GM23248 (cell line): ENCODE results near the gene DARS2. TPM values are rescaled to one million over a fixed set of nuclear protein-coding genes. Genes with fewer than 3 reads are reported as not detected.

Experiments used
- DNase-seq: peaks from one replicate; pipeline ENCODE4 v3.0.0-alpha.2; 2015
- H2AFZ ChIP-seq: fragments of 200-600 bp; sonication (generic); 2 replicates; pipeline ENCODE4 v1.6.1; 2016; ENCODE audit warnings: antibody characterized with exemption
- H3F3A ChIP-seq: fragments of 200-600 bp; sonication (generic); 2 replicates; pipeline ENCODE4 v1.6.1; 2016; ENCODE audit warnings: mild to moderate bottlenecking, antibody characterized with exemption, mixed run types; ENCODE audit not compliant: insufficient read depth
- H3K27ac ChIP-seq: fragments of 200-600 bp; sonication (generic); 2 replicates; pipeline ENCODE4 v1.5.1; 2016; ENCODE audit warnings: mild to moderate bottlenecking
- H3K27me3 ChIP-seq: fragments of 200-600 bp; sonication (generic); replicated peaks from 2 replicates; pipeline ENCODE4 v1.6.1; 2016; ENCODE audit warnings: mild to moderate bottlenecking; ENCODE audit not compliant: insufficient read depth
- H3K36me3 ChIP-seq: fragments of 200-600 bp; sonication (generic); 2 replicates; pipeline ENCODE4 v1.6.1; 2016; ENCODE audit warnings: low read depth, mild to moderate bottlenecking
- H3K4me1 ChIP-seq: fragments of 200-600 bp; sonication (generic); 2 replicates; pipeline ENCODE4 v1.6.1; 2016; ENCODE audit warnings: mild to moderate bottlenecking; ENCODE audit not compliant: insufficient read depth
- H3K4me2 ChIP-seq: fragments of 200-600 bp; sonication (generic); one replicate; pipeline ENCODE4 v1.6.1; 2016; ENCODE audit warnings: mild to moderate bottlenecking; ENCODE audit not compliant: unreplicated experiment
- H3K4me3 ChIP-seq: fragments of 200-600 bp; sonication (generic); 2 replicates; pipeline ENCODE4 v1.5.1; 2016; ENCODE audit warnings: mild to moderate bottlenecking
- H3K79me2 ChIP-seq: fragments of 200-600 bp; sonication (generic); 2 replicates; pipeline ENCODE4 v1.6.1; 2016; ENCODE audit warnings: mild to moderate bottlenecking; ENCODE audit not compliant: insufficient read depth
- H3K9ac ChIP-seq: fragments of 200-600 bp; sonication (generic); 2 replicates; pipeline ENCODE4 v1.6.1; 2016; ENCODE audit warnings: mild to moderate bottlenecking
- H3K9me2 ChIP-seq: fragments of 200-600 bp; sonication (generic); 2 replicates; pipeline ENCODE4 v1.6.1; 2016; ENCODE audit warnings: mixed run types, mild to moderate bottlenecking, moderate library complexity; ENCODE audit not compliant: insufficient read depth
- H3K9me3 ChIP-seq: fragments of 200-600 bp; sonication (generic); one replicate; pipeline ENCODE4 v1.6.1; 2017; ENCODE audit warnings: low read depth
- H4K20me1 ChIP-seq: fragments of 200-600 bp; sonication (generic); 2 replicates; pipeline ENCODE4 v1.6.0; 2016; ENCODE audit not compliant: insufficient read depth
- EZH2 ChIP-seq: fragments of 200-600 bp; sonication (generic); IDR thresholded peaks from 2 replicates; pipeline ENCODE4 v1.6.1; 2018; ENCODE audit warnings: antibody characterized with exemption, mild to moderate bottlenecking; ENCODE audit not compliant: insufficient read depth, poor library complexity, severe bottlenecking
- EZH2phosphoT487 ChIP-seq: fragments of 200-600 bp; sonication (generic); IDR thresholded peaks from 2 replicates; pipeline ENCODE4 v1.6.1; 2018; ENCODE audit warnings: antibody characterized with exemption, moderate library complexity, mild to moderate bottlenecking, low read depth; ENCODE audit not compliant: insufficient read depth
- WGBS, 2 experiments: methylation state at CpG; one replicate each; pipeline ENCODE4 v1.1.6; 2015 to 2017; ENCODE audit warnings: low lambda C conversion rate in 2 of 2, low coverage in 1 of 2; ENCODE audit errors: missing lambda C conversion rate in 2 of 2; 5-methylcytosine and 5-hydroxymethylcytosine counted together
- in situ Hi-C: fragments of 300-500 bp; cut with MboI; formaldehyde crosslinking; loops from 2 replicates; pipeline ENCODE4 v1.15.0; 2020
- polyA plus RNA-seq: library from polyadenylated mRNA; unstranded; fragments of >200 nt; fragmentation: Nextera tagmentation; extraction: Ambion mirVana; gene quantifications from 2 replicates; pipeline ENCODE4 v1.2.1, GENCODE V29; 2016
- small RNA-seq: library from RNA; depleted of rRNA; stranded (forward); fragments of <200 nt; gene quantifications from one replicate; pipeline ENCODE3, GENCODE V24; 2014; ENCODE audit warnings: low read depth, low replicate concordance
- total RNA-seq: library from RNA; depleted of rRNA; stranded (reverse); fragments of >200 nt; shearing (Covaris generic); gene quantifications from 2 replicates; pipeline ENCODE4 v1.2.3, GENCODE V29; 2014; rRNA removed

Gene DARS2
- total and polyA plus RNA-seq, 2 experiments from 2014 or later, result 11.0 to 14.5 TPM

DNA sequence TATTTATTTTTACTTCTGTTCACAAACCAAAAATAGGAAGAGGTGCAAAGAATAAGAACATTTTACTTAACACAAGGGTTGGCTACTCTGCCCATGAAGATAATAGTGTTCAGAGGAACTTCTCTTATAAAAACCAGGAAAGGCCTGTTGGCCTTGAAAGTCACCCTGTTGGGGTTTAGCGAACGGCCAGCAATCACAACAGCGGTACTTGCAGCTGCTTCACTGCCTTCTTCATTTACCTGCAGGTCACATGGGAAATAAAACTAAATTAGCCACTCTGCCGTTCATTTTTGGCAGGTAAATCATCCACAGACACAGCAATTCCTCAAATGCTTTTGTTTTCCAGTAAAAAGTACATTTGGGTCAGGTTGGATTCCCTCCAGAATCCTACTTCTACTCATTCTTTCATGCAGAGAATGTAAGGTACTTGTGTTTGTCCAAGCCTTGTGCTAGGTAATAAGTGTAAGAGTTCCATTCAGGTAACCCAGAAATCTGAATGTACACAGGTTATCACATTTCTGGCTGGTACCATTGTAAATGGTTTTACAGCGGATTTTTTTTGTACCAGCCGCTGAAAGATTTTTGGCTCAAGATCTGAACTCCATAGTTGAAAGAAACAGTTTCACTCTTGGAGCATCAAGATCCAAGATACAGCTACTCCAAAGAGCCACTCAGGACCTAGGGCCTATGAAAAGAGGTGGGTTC is 79.5 kb downstream of the DARS2 start:
- in situ Hi-C loops, result no loop called here
- no peaks in the 10 kb centered on the region for H3K79me2 ChIP-seq
- H3K36me3 ChIP-seq, result no peaks in the 10 kb centered on the region
- H3K9me2 ChIP-seq, result no peaks in the 10 kb centered on the region
- TF ChIP-seq EZH2phosphoT487 (no peak), EZH2 (no peak)
- no peaks in the 10 kb centered on the region for H3K27me3 ChIP-seq
- H3K4me2 ChIP-seq, result no peak overlapping the region
- no peak overlapping the region for H2AFZ ChIP-seq
- H3K27ac ChIP-seq, result no peak overlapping the region
- WGBS, 2 experiments, result 98% methylated on average over 6 of the region's 6 CpGs
- no peaks in the 10 kb centered on the region for H3K9me3 ChIP-seq
- no peak for DNase-seq
- H3K4me3 ChIP-seq, result no peak overlapping the region
- no peaks in the 10 kb centered on the region for H3F3A ChIP-seq
- H3K9ac ChIP-seq, result no peak overlapping the region
- no peaks in the 10 kb centered on the region for H4K20me1 ChIP-seq
- no peaks in the 10 kb centered on the region for H3K4me1 ChIP-seq

Small RNA genes lying within 50 kb of the gene (small RNA-seq; reads per million reads assigned to genes)
- gene RF00019, result not detected

Other genes with a start within 250 kb of the DARS2 start
- gene SLC9C2, start 221.6 kb upstream of the DARS2 start, total RNA-seq, result not detected in 2 replicates
- gene SLC9C2, start 221.6 kb upstream of the DARS2 start, polyA plus RNA-seq, result not detected in 2 replicates
- gene TEX50, start 189.3 kb upstream of the DARS2 start, total RNA-seq, result not detected in 2 replicates
- gene TEX50, start 189.3 kb upstream of the DARS2 start, polyA plus RNA-seq, result not detected in 2 replicates
- gene ANKRD45, start 154.8 kb upstream of the DARS2 start, total RNA-seq, result not detected in 2 replicates
- 0.16 TPM in 1 of 2 replicates, not detected in the other for gene ANKRD45, start 154.8 kb upstream of the DARS2 start, polyA plus RNA-seq
- 25.5 and 27.9 TPM in 2 replicates for gene KLHL20, start 109.7 kb upstream of the DARS2 start, total RNA-seq
- gene KLHL20, start 109.7 kb upstream of the DARS2 start, polyA plus RNA-seq, result 19.2 and 22.7 TPM in 2 replicates
- gene CENPL, start 210 bp downstream of the DARS2 start, total RNA-seq, result 14.9 and 16.9 TPM in 2 replicates
- 9.3 and 10.4 TPM in 2 replicates for gene CENPL, start 210 bp downstream of the DARS2 start, polyA plus RNA-seq
- gene GAS5, start 43.3 kb downstream of the DARS2 start, total RNA-seq, result 344 and 358 TPM in 2 replicates
- gene GAS5, start 43.3 kb downstream of the DARS2 start, polyA plus RNA-seq, result 143 and 166 TPM in 2 replicates
- gene ZBTB37, start 43.7 kb downstream of the DARS2 start, total RNA-seq, result 4.2 and 5.6 TPM in 2 replicates
- gene ZBTB37, start 43.7 kb downstream of the DARS2 start, polyA plus RNA-seq, result 0.90 and 0.96 TPM in 2 replicates
- gene SERPINC1, start 92.7 kb downstream of the DARS2 start, total RNA-seq, result not detected in 2 replicates
- gene SERPINC1, start 92.7 kb downstream of the DARS2 start, polyA plus RNA-seq, result not detected in 2 replicates
- gene RC3H1, start 197.7 kb downstream of the DARS2 start, total RNA-seq, result 18.9 and 22.4 TPM in 2 replicates
- gene RC3H1, start 197.7 kb downstream of the DARS2 start, polyA plus RNA-seq, result 5.9 and 6.0 TPM in 2 replicates